Esophagus squamous epithelium (tissue), 4 donors: ENCODE results near the gene GOLGA6A.

ENCODE experiments used
- CTCF ChIP-seq, 6 experiments: fragments of 450-650 bp in 4 of 6; fragments of 200-600 bp in 2 of 6; sonication (generic) in 2 of 6; IDR thresholded peaks; one replicate each; pipeline ENCODE4 v1.5.1; 2016 to 2019; ENCODE audit warnings: antibody characterized with exemption in 6 of 6, mild to moderate bottlenecking in 4 of 6, moderate library complexity in 4 of 6
- POLR2A ChIP-seq, 4 donors: fragments of 450-650 bp; IDR thresholded peaks; one replicate each; pipeline ENCODE4 v1.6.1; 2017; ENCODE audit warnings: antibody characterized with exemption in 4 of 4, mild to moderate bottlenecking in 4 of 4, moderate library complexity in 3 of 4

- TF ChIP-seq CTCF (IDR thresholded peaks at IDR 0.05) (no peak), POLR2A (IDR thresholded peaks at IDR 0.05) (no peak)
These were observed 59.5 kb downstream of the GOLGA6A start for GRCh38 chr15:74022706-74023470.
